Sigmoid colon (tissue), 7 donors: Measurements from ENCODE around the gene FBXW5. TPM values are rescaled to one million over a fixed set of nuclear protein-coding genes. Genes with fewer than 3 reads are reported as not detected.

Source experiments
- DNase-seq: peaks from one replicate; pipeline ENCODE4 v3.0.0-alpha.2; 2019
- H3K27ac ChIP-seq, 4 donors: fragments of 200-600 bp; sonication (generic); one replicate each; pipeline ENCODE4 v1.5.1; 2016 to 2019; ENCODE audit warnings: mild to moderate bottlenecking in 1 of 4
- H3K27me3 ChIP-seq, 3 donors: fragments of 200-600 bp; sonication (generic); one replicate each; pipeline ENCODE4 v1.5.1; 2019; ENCODE audit warnings: mild to moderate bottlenecking in 1 of 3
- H3K36me3 ChIP-seq, 4 donors: fragments of 200-600 bp; sonication (generic); one replicate each; pipeline ENCODE4 v1.5.1; 2016 to 2019
- H3K4me1 ChIP-seq, 4 donors: fragments of 200-600 bp; sonication (generic); one replicate each; pipeline ENCODE4 v1.5.1; 2017 to 2019
- H3K4me3 ChIP-seq, 4 donors: fragments of 200-600 bp; sonication (generic); one replicate each; pipeline ENCODE4 v1.5.1; 2017 to 2019; ENCODE audit warnings: mild to moderate bottlenecking in 2 of 4, moderate library complexity in 1 of 4
- H3K9me3 ChIP-seq, 4 donors: fragments of 200-600 bp in 3 of 4; sonication (generic) in 3 of 4; one replicate each; pipeline versions ENCODE4 v1.5.1 to v1.6.1; 2013 to 2019
- CTCF ChIP-seq, 4 experiments: fragments of 450-650 bp in 3 of 4; fragments of 200-600 bp in 1 of 4; IDR thresholded peaks; one replicate each; pipeline ENCODE4 v1.5.1; 2016 to 2019; ENCODE audit warnings: antibody characterized with exemption in 4 of 4, mild to moderate bottlenecking in 3 of 4, moderate library complexity in 2 of 4
- EP300 ChIP-seq, 4 donors: sonication (generic); formaldehyde crosslinking; IDR thresholded peaks; one replicate each; pipeline ENCODE4 v1.6.1; 2017; ENCODE audit warnings: antibody characterized with exemption in 4 of 4
- POLR2A ChIP-seq, 2 donors: fragments of 450-650 bp; IDR thresholded peaks; one replicate each; pipeline ENCODE4 v1.6.1; 2016; ENCODE audit warnings: antibody characterized with exemption in 2 of 2, mild to moderate bottlenecking in 2 of 2, moderate library complexity in 2 of 2
- POLR2AphosphoS5 ChIP-seq, 4 donors: sonication (generic); formaldehyde crosslinking; IDR thresholded peaks; one replicate each; pipeline ENCODE4 v1.6.1; 2017; ENCODE audit warnings: antibody characterized with exemption in 4 of 4
- WGBS, 2 donors: extraction: QIAGEN DNeasy Blood & Tissue Kit; methylation state at CpG; one replicate each; pipeline ENCODE4 v1.1.7; 2013; 5-methylcytosine and 5-hydroxymethylcytosine counted together
- intact Hi-C: fragments of 100-400 bp; cut with DNase I; formaldehyde crosslinking; loops from one replicate; pipeline ENCODE4 v1.15.1; 2023
- polyA plus RNA-seq, 3 donors: library from polyadenylated mRNA; stranded (reverse); fragments of 200-250 nt; gene quantifications; one replicate each; pipeline ENCODE4 v1.2.3, GENCODE V29; 2013
- total RNA-seq, 4 donors: library from RNA; depleted of rRNA; stranded (reverse); fragments of >200 nt; gene quantifications; one replicate each; pipeline ENCODE4 v1.1.0, GENCODE V29; 2016
- donor health status: healthy with polysubstance abuse.
- donor health status: Bipolar disorder and iron deficiency.
- donor health status: healthy.

Gene FBXW5
- total and polyA plus RNA-seq, 7 donors, result 147 to 202 (median 170) TPM

- no peak for TF ChIP-seq POLR2A (IDR thresholded peaks at IDR 0.05)
- peaks cover 0 to 19% (median 15%) of the 10 kb centered on the region in 4 donors for H3K4me1 ChIP-seq
Observed at GRCh38 chr9:136951541-136952320, 7.2 kb upstream of the FBXW5 start, which contains the start of gene LCN12. LCN12 (plus strand) TSS chr9:136952273; CDS start chr9:136952328, 55 bp downstream.

GRCh38 chr9:136950656-136951276, 6.2 kb upstream of the FBXW5 start:
- Histone ChIP-seq H3K9me3 (no peaks in the 10 kb centered on the region), H3K36me3 (no peaks in the 10 kb centered on the region), H3K4me3 (peak overlapping the region in 3 of 4 donors; percentile 60 to 82 (median 68)), H3K27ac (peak overlapping the region; percentile 81 to 89 (median 86)), H3K4me1 (peaks cover 0 to 19% (median 15%) of the 10 kb centered on the region in 4 donors), H3K27me3 (no peaks in the 10 kb centered on the region)
- 17 to 56% methylated on average over 9 of the region's 9 CpGs for WGBS, 2 donors
- intact Hi-C loops, result no loop called here
- no peak for DNase-seq
- TF ChIP-seq CTCF (IDR thresholded peaks at IDR 0.05), result no peak
- TF ChIP-seq POLR2AphosphoS5 (IDR thresholded peaks at IDR 0.05), result no peak
- no peak for TF ChIP-seq POLR2A (IDR thresholded peaks at IDR 0.05)
- no peak for TF ChIP-seq EP300 (IDR thresholded peaks at IDR 0.05)

More at GRCh38 chr9:136951541-136952320, 7.2 kb upstream of the FBXW5 start, which contains the start of gene LCN12:
- WGBS, 2 donors, result 74% methylated on average over 14 of the region's 14 CpGs
- Histone ChIP-seq H3K27ac (no peak within 1 kb of the TSS), H3K36me3 (no peaks in the 10 kb centered on the region), H3K9me3 (no peaks in the 10 kb centered on the region), H3K4me3 (no peak within 1 kb of the TSS), H3K27me3 (no peaks in the 10 kb centered on the region)
- no peak for DNase-seq
- intact Hi-C loops, result no loop called here

- DNase-seq, result peak; percentile 97
- Histone ChIP-seq H3K27me3 (no peaks in the 10 kb centered on the region), H3K9me3 (no peaks in the 10 kb centered on the region), H3K36me3 (no peaks in the 10 kb centered on the region), H3K4me1 (peaks cover 0 to 19% (median 16%) of the 10 kb centered on the region in 4 donors), H3K4me3 (peak overlapping the region; percentile 60 to 82 (median 66)), H3K27ac (peak overlapping the region; percentile 81 to 89 (median 86))
- TF ChIP-seq EP300 (IDR thresholded peaks at IDR 0.05), result no peak
- peak in 2 of 4 experiments; percentile 16 to 34 for TF ChIP-seq CTCF (IDR thresholded peaks at IDR 0.05)
- TF ChIP-seq POLR2A (IDR thresholded peaks at IDR 0.05), result peak; percentile 18 to 68
- peak; percentile 70 to 91 (median 82) for TF ChIP-seq POLR2AphosphoS5 (IDR thresholded peaks at IDR 0.05)
- 2 to 6% methylated on average over 63 of the region's 63 CpGs for WGBS, 2 donors
- intact Hi-C loops, result loop anchor here (5.0 kb wide), 1 partner anchor 468 kb away; the partner anchor contains the start of gene SEC16A
Observed at GRCh38 chr9:136949817-136950655, 5.5 kb upstream of the FBXW5 start.

GRCh38 chr9:136949239-136949816, 4.8 kb upstream of the FBXW5 start:
- Histone ChIP-seq H3K36me3 (no peaks in the 10 kb centered on the region), H3K27ac (peak overlapping the region; percentile 81 to 89 (median 86)), H3K27me3 (no peaks in the 10 kb centered on the region), H3K4me1 (peaks cover 0 to 23% (median 19%) of the 10 kb centered on the region in 4 donors), H3K4me3 (peak overlapping the region; percentile 60 to 82 (median 66)), H3K9me3 (no peaks in the 10 kb centered on the region)
- DNase-seq, result no peak
- intact Hi-C loops, result loop anchor here (5.0 kb wide), 1 partner anchor 467 kb away; the partner anchor contains the start of gene SEC16A
- whole genome bisulfite sequencing, 2 donors, result 5 to 12% methylated on average over 21 to 22 of the region's 22 CpGs
- no peak for TF ChIP-seq POLR2A (IDR thresholded peaks at IDR 0.05)
- no peak for TF ChIP-seq CTCF (IDR thresholded peaks at IDR 0.05)
- no peak for TF ChIP-seq EP300 (IDR thresholded peaks at IDR 0.05)
- no peak for TF ChIP-seq POLR2AphosphoS5 (IDR thresholded peaks at IDR 0.05)
